Hematopoietic multipotent progenitor cell treated with erythropoietin and hydrocortisone succinate and interleukin-3 and kit ligand, for 17 days (in vitro differentiated cells): ENCODE data around the gene EYA4.

Experiments used
- DNase-seq: peaks from one replicate; pipeline ENCODE4 v3.0.0-alpha.2; 2015; ENCODE audit warnings: low spot score

EYA4 gene

GRCh38 chr6:133242637-133243585 lies 1.8 kb downstream of the EYA4 start:
- no peak for DNase-seq

GRCh38 chr6:133243723-133244305 lies 2.7 kb downstream of the EYA4 start:
- no peak for DNase-seq

- DNase-seq, result no peak
These were observed 3.4 kb downstream of the EYA4 start for GRCh38 chr6:133244519-133244918.

GRCh38 chr6:133245007-133245406 lies 3.9 kb downstream of the EYA4 start:
- no peak for DNase-seq

- DNase-seq, result no peak
These were observed 4.3 kb downstream of the EYA4 start for GRCh38 chr6:133245422-133245903.

GRCh38 chr6:133247581-133247980 lies 6.4 kb downstream of the EYA4 start:
- no peak for DNase-seq

- no peak for DNase-seq
These were observed 7.3 kb downstream of the EYA4 start for GRCh38 chr6:133248241-133249001.

GRCh38 chr6:133251688-133252087 lies 10.5 kb downstream of the EYA4 start:
- DNase-seq, result no peak

GRCh38 chr6:133254552-133255228 lies 13.5 kb downstream of the EYA4 start:
- no peak for DNase-seq

- DNase-seq, result no peak
These were observed 16.5 kb downstream of the EYA4 start for GRCh38 chr6:133257545-133258105.

- DNase-seq, result no peak
These were observed 18.4 kb downstream of the EYA4 start for GRCh38 chr6:133259561-133259960.

GRCh38 chr6:133262804-133263203 lies 21.6 kb downstream of the EYA4 start:
- DNase-seq, result no peak

GRCh38 chr6:133265066-133265465 lies 23.9 kb downstream of the EYA4 start:
- DNase-seq, result no peak

GRCh38 chr6:133266186-133266585 lies 25.0 kb downstream of the EYA4 start:
- no peak for DNase-seq

- no peak for DNase-seq
These were observed 27.5 kb downstream of the EYA4 start for GRCh38 chr6:133268621-133269020.

GRCh38 chr6:133274813-133275212 lies 33.7 kb downstream of the EYA4 start:
- DNase-seq, result no peak

GRCh38 chr6:133275213-133275612 lies 34.1 kb downstream of the EYA4 start:
- no peak for DNase-seq

- DNase-seq, result no peak
These were observed 36.2 kb downstream of the EYA4 start for GRCh38 chr6:133277228-133277899.

GRCh38 chr6:133277900-133278545 lies 36.9 kb downstream of the EYA4 start:
- DNase-seq, result no peak

- no peak for DNase-seq
These were observed 45.6 kb downstream of the EYA4 start for GRCh38 chr6:133286765-133287164.

- no peak for DNase-seq
These were observed 47.5 kb downstream of the EYA4 start for GRCh38 chr6:133288662-133289061.
